ENCODE measurements around the gene BANF2. TPM values are rescaled to one million over a fixed set of nuclear protein-coding genes. Genes with fewer than 3 reads are reported as not detected.

Gene BANF2
- total and polyA plus RNA-seq, 2 of the 4 experiments (the other 2 are of a cell fraction): not detected

DNA sequence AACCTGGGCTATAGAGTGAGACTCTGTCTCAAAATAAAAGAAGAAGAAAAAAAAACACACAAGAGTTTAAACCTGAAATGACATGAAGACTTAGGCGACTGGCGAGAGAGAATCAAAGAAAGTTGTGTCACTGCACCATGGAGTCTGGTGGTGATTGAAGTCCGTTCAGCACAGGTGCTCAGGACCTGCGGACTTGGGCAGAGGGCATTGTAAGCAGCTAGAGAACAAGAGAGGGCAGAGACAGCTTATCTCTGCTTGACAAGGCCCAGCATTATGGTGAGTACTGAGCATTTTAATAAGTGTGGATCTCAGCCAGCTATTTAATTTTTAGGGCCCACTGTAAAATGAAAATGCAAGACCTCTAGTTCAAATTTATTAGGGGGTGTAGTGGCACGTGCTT is 31.5 kb downstream of the BANF2 start:
- Histone ChIP-seq H3K27ac (ENCODE audit: insufficient read depth, low read length) (no peak overlapping the region), H4K91ac (ENCODE audit: insufficient read depth, low read depth, low read length) (no peak overlapping the region), H2AFZ (replicated peaks; ENCODE audit: low read length, poor library complexity) (no peak overlapping the region), H3K18ac (ENCODE audit: low read depth, low read length) (no peak overlapping the region), H2AK5ac (ENCODE audit: low read depth, low read length) (no peak overlapping the region), H3K4me2 (ENCODE audit: low read depth, low read length) (no peak overlapping the region), H2BK5ac (ENCODE audit: low read depth, low read length, poor library complexity, severe bottlenecking) (no peak overlapping the region), H3K4ac (ENCODE audit: low read depth, low read length) (no peak overlapping the region), H3K9ac (ENCODE audit: low read depth, low read length) (no peak overlapping the region), H2BK20ac (ENCODE audit: low read depth, low read length) (no peak overlapping the region), H3K9me3 (ENCODE audit: control insufficient read depth, insufficient read depth, low read length) (peaks cover 3% of the 10 kb centered on the region), H2AK9ac (replicated peaks; ENCODE audit: low read depth, low read length, poor library complexity) (no peak overlapping the region), H4K5ac (ENCODE audit: low read depth, low read length) (no peak overlapping the region), H2BK15ac (ENCODE audit: low read depth, low read length) (no peak overlapping the region), H2BK120ac (ENCODE audit: low read depth, low read length) (no peak overlapping the region), H4K20me1 (ENCODE audit: insufficient read depth, low read length) (no peaks in the 10 kb centered on the region), H3K36me3 (ENCODE audit: control insufficient read depth, insufficient read depth, low read length) (no peaks in the 10 kb centered on the region), H3K27me3 (ENCODE audit: control insufficient read depth, insufficient read depth, low read length) (peaks cover 7% of the 10 kb centered on the region), H3K4me1 (ENCODE audit: control insufficient read depth, insufficient read depth, low read length) (peaks cover 13% of the 10 kb centered on the region), H3K9me1 (ENCODE audit: insufficient read depth, low read length) (peaks cover 3% of the 10 kb centered on the region; the same call in 1 of the 2 replicates), H3K23ac (ENCODE audit: low read depth, low read length) (no peak overlapping the region), H3K79me1 (ENCODE audit: low read depth in 1 of 2, low read length in 2 of 2) (no peaks in the 10 kb centered on the region), H3K14ac (replicated peaks; ENCODE audit: low read depth, low read length) (no peak overlapping the region), H4K8ac (ENCODE audit: low read depth in 2 of 2, low read length in 2 of 2) (no peak overlapping the region), H3K4me3 (ENCODE audit: insufficient read depth, low read depth, low read length) (no peak overlapping the region), H3K56ac (ENCODE audit: extremely low read depth, insufficient read depth, low read length) (no peak overlapping the region)
- no peak for DNase-seq
- in situ Hi-C loops (cut with MboI; ENCODE audit: low sequenced_read_pairs): no loop called here
- WGBS, 2 experiments (ENCODE audit: extremely low coverage in 2 of 2, insufficient read length in 1 of 2): 66% methylated on average over 2 of the region's 5 CpGs; no CpG with 5 or more reads in 1 of the 2 experiments
- BruUV-seq (replicated peaks): no TSS peak
- no peak for TF ChIP-seq MXI1 (IDR thresholded peaks at IDR 0.05; ENCODE audit: borderline replicate concordance, low read depth, low read length)
- no peak for TF ChIP-seq RAD21 (IDR thresholded peaks at IDR 0.05; ENCODE audit: low read length)
- no peak for TF ChIP-seq CHD1 (IDR thresholded peaks at IDR 0.05; ENCODE audit: low read depth, low read length)
- TF ChIP-seq POLR2A (IDR thresholded peaks at IDR 0.05; ENCODE audit: low read depth, low read length): no peak
- no peak for TF ChIP-seq MAFK (IDR thresholded peaks at IDR 0.05; ENCODE audit: low read depth, low read length)
- TF ChIP-seq, protein P1, sequence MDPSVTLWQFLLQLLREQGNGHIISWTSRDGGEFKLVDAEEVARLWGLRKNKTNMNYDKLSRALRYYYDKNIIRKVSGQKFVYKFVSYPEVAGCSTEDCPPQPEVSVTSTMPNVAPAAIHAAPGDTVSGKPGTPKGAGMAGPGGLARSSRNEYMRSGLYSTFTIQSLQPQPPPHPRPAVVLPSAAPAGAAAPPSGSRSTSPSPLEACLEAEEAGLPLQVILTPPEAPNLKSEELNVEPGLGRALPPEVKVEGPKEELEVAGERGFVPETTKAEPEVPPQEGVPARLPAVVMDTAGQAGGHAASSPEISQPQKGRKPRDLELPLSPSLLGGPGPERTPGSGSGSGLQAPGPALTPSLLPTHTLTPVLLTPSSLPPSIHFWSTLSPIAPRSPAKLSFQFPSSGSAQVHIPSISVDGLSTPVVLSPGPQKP (IDR thresholded peaks at IDR 0.05; ENCODE audit: borderline replicate concordance, low read depth, low read length): no peak
- no peak for TF ChIP-seq FOS (IDR thresholded peaks at IDR 0.05; ENCODE audit: low read depth, low read length)
- TF ChIP-seq SMC3 (IDR thresholded peaks at IDR 0.05; ENCODE audit: low read depth, low read length): no peak
- TF ChIP-seq BHLHE40 (IDR thresholded peaks at IDR 0.05; ENCODE audit: low read depth, low read length): no peak
- no peak for TF ChIP-seq CEBPB (IDR thresholded peaks at IDR 0.05; ENCODE audit: low read depth, low read length)
- no peak for TF ChIP-seq RFX5 (IDR thresholded peaks at IDR 0.05; ENCODE audit: low read depth, low read length)
- TF ChIP-seq NFE2L2 (IDR thresholded peaks at IDR 0.05; ENCODE audit: low read depth, low read length): no peak
- TF ChIP-seq RCOR1 (IDR thresholded peaks at IDR 0.05; ENCODE audit: insufficient replicate concordance, low read length): no peak
- ChIA-PET CTCF (interaction anchor here (0.7 kb wide), 1 partner anchor 42 kb away, joined by 5 read pairs; no protein-coding TSS in a partner anchor), POLR2A (ENCODE audit: unreplicated experiment) (no interaction called here)
- intact Hi-C loops (cut with micrococcal nuclease): no loop called here
- dilution Hi-C loops (cut with HindIII; ENCODE audit: low sequenced_read_pairs, unreplicated experiment): no loop called here
- ATAC-seq (ENCODE audit: low read depth): no peak

Measured in IMR-90 (cell line).